ENCODE data around the gene GM2A.

Gene GM2A

DNA sequence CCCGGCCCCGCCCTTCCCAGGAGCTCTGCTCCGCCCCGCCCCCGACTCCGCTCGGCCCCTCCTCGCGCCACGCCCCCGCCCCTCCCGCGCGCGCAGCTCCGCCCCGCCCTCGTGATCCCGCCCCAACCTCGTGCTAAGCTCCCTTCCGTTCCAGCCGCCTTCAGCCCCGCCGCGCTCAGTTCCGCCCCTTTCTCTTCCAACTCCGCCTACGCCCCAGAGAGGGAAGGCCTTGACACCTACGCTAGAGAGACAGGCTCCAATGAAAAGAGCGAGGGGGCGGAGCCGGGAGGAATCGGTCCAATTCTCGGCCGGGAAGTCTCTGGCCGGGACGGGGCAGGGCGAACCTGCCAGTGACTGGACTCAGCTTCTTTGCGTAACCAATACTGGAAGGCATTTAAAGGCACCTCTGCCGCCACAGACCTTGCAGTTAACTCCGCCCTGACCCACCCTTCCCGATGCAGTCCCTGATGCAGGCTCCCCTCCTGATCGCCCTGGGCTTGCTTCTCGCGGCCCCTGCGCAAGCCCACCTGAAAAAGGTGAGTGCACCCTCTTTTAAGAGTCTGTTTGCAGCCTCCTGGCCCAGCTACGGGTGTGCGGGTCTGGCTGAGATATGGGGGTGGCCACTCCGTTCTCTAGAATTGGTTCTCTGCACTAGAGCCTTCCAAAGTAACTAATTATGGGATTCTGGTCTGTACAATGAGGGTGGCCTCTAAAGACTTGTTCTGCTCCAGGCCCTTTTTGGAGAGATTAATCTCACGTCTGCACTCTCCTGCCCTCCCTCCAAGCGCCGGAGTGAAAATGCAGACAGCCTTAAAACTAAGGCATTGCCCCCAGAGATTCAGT, at the start of gene GM2A:
GM2A (plus strand) TSS at position 424 of the 843 bp plus-strand sequence; CDS start at position 456, 32 bp downstream.
- in situ Hi-C loops (cut with HindIII; ENCODE audit: low pct_ligation_motif_present, low pct_unique_long_range_greater_than_20kb, low sequenced_read_pairs) = no loop called here
- DNase-seq = peak; percentile 98

DNA sequence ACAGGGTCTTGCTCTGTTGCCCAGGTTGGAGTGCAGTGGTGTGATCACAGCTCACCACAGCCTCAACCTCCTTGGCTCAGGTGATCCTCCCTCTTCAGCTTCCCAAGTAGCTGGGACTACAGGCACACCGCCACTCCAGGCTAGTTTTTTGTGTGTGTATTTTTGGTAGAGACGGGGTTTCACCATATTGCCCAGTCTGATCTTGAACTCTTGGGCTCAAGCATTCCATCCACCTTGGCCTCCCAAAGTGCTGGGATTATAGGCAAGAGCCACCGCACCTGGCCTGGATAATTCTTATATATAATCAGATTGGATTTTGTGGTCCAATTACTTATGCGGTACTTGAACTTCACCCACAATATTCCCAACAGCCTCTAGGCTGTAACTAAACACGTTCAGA, 48.9 kb upstream of the GM2A start:
- in situ Hi-C loops (cut with HindIII; ENCODE audit: low pct_ligation_motif_present, low pct_unique_long_range_greater_than_20kb, low sequenced_read_pairs) = no loop called here
- no peak for DNase-seq

DNA sequence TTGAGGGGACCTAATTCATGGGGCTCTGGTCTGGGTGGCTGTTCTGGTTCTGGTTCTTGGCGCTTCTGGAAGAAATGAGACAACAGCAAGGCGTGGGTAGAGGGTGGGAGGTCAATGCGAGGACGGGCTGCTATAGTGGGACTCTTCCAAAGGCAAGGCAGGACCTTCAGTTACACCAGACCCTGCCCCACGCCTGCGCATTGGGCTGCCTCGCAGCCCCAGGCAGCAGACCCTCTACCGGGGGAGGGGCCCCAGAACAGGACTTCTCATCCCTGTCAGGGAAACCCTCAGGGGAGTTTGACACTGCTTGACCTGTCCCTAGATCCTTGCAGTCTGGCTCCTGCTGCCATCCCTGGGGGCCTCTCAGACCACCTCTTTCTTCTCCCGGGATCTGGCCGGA, 47.6 kb upstream of the GM2A start:
- no peak for DNase-seq
- in situ Hi-C loops (cut with HindIII; ENCODE audit: low pct_ligation_motif_present, low pct_unique_long_range_greater_than_20kb, low sequenced_read_pairs) = no loop called here

DNA sequence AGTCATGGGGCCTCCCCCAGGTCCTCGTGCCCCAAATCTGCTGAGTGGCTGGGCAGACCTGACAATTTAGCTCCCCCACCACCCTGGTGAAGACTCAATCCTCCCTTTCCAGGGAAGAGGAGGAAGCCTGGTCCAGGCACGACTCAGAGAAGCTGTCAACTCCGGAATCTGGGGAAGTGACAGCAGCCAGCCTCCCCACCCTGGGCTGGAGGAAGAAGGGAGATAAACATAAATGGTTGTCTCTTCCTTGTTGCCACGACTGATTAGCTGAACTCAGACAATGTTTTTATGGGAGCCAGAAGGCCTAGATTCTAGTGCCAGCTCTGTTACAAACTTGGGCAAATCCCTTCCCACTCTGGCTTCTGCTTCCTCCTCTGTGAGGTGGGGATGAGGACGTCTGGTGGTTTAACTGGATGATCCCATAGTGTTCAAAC, 44.5 kb upstream of the GM2A start:
- no peak for DNase-seq
- in situ Hi-C loops (cut with HindIII; ENCODE audit: low pct_ligation_motif_present, low pct_unique_long_range_greater_than_20kb, low sequenced_read_pairs) = no loop called here

DNA sequence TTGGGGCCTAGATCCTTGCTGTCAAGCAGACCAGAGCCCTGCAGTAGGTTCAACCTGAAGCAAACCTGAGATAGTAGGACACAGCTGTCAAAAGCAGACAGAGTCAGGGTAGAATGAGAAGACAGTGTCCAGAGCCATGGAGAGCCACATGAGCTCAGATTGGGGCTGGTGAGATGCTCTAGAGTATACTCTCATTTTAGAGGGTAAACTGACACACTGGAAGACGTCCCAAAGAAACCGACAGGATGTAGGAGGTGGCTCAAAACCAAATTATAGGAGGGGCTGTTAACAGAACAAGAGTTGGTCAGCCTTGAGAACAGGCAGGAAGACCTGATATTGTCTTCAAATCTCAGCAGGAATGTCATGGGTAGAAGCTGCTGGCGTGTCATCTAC, 40.6 kb upstream of the GM2A start:
- no peak for DNase-seq
- in situ Hi-C loops (cut with HindIII; ENCODE audit: low pct_ligation_motif_present, low pct_unique_long_range_greater_than_20kb, low sequenced_read_pairs) = no loop called here

DNA sequence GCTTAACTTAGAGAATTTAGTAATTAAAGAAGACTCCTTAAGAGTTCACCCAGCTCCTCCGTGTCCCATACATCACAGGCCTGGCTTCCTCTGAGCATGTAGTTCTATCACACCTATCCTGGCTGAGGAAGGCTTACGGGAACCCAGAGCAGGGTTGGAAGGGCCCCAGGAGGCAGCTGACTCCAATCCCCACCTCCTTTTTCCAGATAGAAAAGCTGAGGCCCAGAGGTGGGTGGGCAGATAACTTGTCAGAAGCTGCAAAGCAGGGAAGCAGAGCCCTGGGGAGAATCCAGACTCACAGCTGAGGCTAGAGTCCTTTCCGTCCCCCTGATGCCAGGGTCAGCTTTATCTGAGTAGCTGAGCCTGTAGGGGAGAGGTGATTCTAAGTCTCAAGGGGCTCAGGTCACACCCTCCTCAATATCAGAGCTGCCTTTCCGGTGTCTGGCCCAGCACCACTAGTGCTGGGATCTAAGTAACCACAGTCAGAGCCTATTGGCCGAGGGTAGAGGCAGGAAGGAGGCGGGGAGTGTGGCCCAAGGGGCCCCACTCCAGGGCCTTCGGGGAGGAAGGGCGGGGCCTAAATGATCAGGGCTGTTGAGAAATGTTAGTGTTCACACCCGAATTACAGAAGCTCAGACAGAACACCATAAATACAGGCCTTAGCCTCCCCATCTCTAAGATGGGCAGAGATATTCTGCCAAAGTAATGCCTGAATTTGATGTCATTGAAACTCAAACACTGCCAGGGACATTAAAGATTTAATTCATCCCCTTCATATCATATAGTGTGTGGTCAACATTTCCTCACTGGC, 39.0 kb upstream of the GM2A start:
- in situ Hi-C loops (cut with HindIII; ENCODE audit: low pct_ligation_motif_present, low pct_unique_long_range_greater_than_20kb, low sequenced_read_pairs) = no loop called here
- DNase-seq = no peak

DNA sequence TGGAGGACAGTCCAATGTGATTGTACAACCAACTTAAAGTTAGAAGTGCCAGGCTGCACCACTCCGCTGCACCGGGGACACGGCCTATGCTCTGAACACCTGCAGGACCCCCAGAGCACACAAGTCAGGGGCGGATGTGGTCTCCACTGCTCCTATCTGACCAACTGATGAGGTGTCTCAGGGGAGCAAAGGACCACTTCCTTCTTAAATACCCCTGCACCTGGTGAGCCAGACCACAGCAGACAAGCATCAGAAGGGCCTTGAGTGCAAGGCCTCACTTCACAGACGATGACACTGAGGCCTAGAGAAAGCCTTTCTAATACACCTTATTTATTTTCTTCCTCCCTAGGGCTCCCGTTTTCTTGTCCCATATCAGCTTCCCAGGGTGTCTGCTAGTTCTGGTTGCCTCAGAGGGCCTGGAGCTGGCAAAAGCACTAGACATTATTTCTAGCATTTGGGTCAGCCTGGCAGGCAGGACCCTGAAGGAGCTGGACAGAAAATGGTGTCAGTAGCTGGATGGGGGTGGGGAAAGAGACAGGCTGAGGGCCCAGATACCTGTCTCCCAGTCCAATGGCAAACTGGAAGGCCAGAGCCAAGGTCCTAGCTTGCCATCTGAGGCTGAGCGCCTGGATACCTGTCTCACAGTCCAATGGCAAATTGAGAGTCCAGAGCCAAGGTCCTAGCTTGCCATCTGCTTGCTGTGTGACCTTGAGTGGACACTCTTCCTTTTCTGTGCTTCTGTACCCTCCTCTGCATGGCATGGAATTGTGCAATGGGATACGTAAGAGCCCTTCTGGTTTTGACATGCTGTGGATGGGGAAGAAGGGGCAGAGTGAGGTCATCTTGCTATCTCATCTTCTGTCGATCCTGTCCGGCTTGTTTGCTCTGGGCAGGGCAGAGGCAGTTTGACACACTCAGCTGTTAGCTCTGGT, 38.1 kb upstream of the GM2A start:
- DNase-seq = no peak
- in situ Hi-C loops (cut with HindIII; ENCODE audit: low pct_ligation_motif_present, low pct_unique_long_range_greater_than_20kb, low sequenced_read_pairs) = no loop called here

DNA sequence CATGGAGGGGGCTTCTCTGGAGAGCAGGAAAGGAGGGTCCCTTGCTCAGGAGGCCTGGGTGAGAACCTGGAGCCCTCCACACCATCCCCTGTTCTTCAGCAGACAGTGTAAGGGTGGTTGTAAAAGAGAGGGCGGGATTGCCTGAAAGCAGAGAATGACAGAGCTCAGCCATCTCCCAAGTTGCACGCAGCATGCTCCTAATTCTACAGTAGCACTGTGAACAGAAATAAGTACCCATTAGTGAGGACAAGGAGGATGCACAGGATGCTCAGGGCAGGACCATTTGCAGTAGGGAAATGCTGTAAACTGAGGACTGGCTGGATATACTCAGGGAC, 37.5 kb upstream of the GM2A start:
- no peak for DNase-seq
- in situ Hi-C loops (cut with HindIII; ENCODE audit: low pct_ligation_motif_present, low pct_unique_long_range_greater_than_20kb, low sequenced_read_pairs) = no loop called here

DNA sequence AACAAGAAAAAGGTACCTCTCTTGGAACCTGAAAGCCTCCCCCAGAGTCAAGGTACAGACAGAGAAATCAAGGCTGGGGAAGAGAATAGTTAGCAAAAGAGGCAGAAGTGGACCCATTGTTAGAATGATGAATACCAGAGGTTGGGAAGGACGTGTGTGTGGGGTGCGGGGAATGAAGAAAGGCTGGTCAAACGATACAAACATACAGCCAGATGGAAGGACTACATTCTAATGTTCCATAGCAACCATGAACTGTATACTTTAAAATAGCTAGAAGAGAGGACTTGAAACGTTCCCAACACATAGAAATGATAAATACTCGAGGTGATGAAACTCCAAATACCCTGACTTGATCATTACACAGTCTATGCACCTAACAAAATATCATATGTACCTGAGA, 36.2 kb upstream of the GM2A start:
- in situ Hi-C loops (cut with HindIII; ENCODE audit: low pct_ligation_motif_present, low pct_unique_long_range_greater_than_20kb, low sequenced_read_pairs) = no loop called here
- DNase-seq = no peak

DNA sequence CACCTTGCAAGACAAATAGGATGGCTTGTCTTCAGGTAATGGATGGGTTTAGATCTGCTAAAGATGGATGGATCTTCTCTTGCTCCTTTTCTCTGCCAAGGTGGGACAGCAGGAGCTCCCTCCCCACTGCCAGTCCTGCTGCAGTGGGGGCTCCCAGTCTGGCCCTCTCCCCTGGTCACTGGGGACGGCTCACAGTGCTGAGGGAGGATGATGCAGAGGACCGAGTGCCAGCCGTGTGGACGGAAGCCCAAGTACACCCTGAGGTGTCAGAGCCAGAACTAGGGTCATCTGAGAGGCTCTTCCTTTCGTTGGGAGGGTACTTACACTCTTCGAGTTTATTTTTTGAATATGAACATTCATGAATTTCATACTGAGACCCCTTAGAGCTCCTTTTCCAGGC, 34.8 kb upstream of the GM2A start:
- no peak for DNase-seq
- in situ Hi-C loops (cut with HindIII; ENCODE audit: low pct_ligation_motif_present, low pct_unique_long_range_greater_than_20kb, low sequenced_read_pairs) = no loop called here

DNA sequence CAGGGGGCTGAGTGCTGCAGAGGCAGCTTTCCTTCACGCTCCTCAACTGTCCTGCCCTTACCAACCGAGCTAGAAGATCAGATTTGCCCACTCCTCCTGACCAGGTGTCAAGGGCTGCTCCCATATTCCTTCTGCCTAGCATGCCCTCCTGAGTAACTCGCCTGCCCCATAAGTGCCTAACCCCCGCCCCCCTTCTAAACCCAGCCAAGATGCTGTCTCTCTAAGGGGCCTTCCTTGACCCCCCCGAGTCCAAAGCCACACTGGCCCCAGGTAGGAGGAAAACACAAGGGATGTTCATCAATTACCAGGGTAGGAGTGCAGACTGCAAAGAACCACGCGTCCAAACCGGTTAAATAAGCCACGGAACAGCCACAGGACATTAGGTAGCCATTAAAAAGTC, 33.8 kb upstream of the GM2A start:
- in situ Hi-C loops (cut with HindIII; ENCODE audit: low pct_ligation_motif_present, low pct_unique_long_range_greater_than_20kb, low sequenced_read_pairs) = no loop called here
- DNase-seq = no peak

DNA sequence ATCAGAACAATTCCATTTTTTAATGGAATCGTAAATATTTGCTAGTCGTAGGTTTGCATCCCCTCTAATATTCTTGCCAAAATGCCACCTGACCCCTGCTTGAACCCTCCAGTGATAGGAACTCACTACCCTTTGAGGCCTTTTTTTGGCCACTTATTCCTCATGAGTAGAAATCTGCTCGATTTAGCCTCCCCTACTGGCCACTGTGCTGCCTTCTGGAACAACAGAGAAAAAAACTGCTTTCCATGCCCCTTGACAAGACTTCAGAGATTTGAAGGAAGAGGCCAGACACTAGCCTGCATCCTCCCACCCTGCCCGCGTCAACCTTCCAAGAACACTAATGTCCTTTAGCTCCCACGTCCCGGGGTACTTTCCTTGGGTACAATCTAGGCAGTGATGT, 33.2 kb upstream of the GM2A start:
- DNase-seq = no peak
- in situ Hi-C loops (cut with HindIII; ENCODE audit: low pct_ligation_motif_present, low pct_unique_long_range_greater_than_20kb, low sequenced_read_pairs) = no loop called here

DNA sequence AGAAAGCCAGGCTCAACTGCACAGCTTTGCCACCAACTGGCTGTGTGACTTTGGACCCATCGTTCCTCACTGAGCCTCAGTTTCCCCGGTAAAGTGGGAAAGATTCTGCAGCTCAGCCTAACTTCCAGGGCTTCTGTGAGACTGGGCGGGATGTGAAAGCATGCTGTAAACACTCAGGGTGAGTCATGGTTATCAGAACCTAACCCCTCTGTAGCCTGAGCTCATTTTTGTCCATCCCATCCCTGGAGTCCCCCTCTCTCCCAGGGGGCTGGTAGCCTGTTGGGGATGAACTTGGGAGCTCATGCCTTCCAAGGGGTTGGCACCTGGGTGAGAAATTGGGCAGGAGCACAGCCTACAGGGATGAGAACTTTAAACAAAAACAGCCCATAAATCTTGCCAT, 31.4 kb upstream of the GM2A start:
- in situ Hi-C loops (cut with HindIII; ENCODE audit: low pct_ligation_motif_present, low pct_unique_long_range_greater_than_20kb, low sequenced_read_pairs) = no loop called here
- no peak for DNase-seq

DNA sequence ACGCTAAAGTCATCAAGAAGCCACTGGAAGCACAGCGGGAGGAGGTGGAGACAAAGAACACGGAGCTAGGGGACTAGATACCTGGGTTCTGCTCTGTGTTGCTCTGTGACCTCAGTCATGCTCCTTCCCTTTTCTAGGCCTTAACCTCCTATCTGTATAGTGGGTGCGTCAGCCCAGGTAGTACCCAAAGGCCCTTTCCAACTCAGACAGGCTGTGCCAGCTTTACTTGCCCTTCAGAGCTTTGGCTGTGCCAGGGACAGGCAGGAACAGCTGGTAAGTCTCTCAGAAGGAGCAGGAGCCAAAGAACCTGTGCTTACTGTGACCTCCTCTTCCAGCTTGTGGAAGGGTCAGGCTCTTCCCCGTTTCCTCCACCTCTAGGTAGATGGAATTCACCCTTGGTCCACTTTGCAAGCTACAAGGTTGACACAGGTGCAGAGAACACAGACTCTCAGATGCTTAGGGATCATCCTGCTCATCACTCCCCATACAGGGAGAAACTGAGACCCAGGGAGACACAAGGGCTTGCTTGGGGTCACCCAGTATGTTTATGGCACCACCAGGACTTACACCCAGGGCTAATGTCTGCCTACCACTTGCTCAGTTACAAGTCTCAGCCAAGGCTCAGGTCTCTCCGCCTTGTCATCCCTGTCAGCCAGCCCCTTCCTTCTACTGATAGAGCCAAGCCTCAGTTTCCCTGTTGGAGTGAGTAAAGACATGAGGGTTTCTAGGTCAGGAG, 30.8 kb upstream of the GM2A start:
- no peak for DNase-seq

DNA sequence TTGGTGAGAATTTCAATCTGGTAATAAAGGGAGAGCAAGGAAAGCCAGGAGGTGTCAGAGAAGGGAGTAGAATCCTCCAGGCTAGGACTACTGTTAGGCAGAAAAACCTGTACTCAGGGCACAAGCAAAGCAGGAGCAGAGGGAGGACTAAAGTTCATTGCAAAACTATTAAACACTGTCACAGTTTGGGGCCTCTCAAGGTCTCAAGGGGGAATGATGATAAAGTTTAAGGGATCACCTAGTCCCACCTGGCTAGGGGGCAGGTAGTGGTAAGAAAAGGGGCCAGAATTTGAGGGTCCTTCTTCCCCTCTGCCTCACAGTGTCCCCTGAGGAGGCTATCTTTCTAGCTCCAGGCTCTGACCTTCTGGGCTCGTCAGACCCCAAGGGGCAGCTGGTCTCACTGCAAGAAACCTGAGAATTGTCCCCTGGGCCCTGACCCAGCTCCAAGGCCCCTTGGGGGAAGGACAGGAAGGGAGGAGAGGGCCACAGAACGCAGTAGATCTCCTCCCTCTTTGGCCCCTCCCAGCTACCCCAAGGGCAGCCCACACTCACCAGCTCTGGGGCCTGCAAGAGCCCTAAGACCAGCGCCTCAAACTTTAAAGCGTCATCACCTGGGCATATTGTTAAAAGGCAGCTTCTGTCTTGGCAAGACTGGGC, 30.1 kb upstream of the GM2A start:
- in situ Hi-C loops (cut with HindIII; ENCODE audit: low pct_ligation_motif_present, low pct_unique_long_range_greater_than_20kb, low sequenced_read_pairs) = no loop called here
- no peak for DNase-seq

More for the DNA sequence above, 30.8 kb upstream of the GM2A start:
- in situ Hi-C loops (cut with HindIII; ENCODE audit: low pct_ligation_motif_present, low pct_unique_long_range_greater_than_20kb, low sequenced_read_pairs) = no loop called here

DNA sequence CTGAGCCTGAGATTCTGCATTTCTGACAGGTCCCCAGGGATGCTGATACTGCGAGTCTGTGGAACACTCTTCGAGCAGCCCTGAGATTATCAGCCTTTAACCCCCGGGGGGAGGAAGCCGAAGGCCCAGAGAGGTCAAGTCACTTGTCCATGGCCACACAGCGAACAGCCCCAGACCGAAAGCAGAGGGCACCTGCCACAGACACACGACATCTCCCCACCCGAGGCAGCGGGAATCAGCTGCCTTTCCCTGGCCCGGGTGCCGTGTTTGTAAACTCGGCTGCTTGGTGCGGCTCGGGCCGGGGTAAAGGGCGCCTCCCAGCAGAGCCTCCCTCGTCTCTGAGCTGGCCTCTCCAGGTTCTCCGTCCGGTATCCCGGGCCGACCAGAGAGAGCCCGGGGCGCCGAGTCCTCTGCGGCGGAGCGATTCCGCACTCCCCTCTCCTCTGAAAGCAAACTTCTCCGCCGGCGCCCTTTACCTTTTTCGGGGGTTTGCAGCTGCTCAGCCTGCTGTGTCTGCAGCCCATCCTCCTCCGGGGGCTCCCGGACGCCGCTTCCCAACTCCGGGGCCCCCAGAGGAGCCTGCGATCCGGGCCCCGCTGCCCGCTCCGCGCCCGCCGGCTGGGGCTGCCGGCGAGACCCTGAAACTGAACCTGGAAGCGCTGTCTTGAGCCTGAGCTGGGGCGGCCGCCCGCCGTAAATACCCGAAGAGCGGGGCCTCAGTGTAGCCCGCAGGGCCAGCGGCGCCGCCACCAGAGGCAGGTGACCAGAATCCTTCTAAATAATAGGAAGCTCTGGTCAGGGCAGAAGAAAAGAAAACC, 29.3 kb upstream of the GM2A start, which contains the start of gene CCDC69:
CCDC69 (minus strand) TSS at position 646 of the 818 bp plus-strand sequence; CDS start at position 524, 122 bp downstream.
- peak; percentile 52 for DNase-seq
- in situ Hi-C loops (cut with HindIII; ENCODE audit: low pct_ligation_motif_present, low pct_unique_long_range_greater_than_20kb, low sequenced_read_pairs) = no loop called here

DNA sequence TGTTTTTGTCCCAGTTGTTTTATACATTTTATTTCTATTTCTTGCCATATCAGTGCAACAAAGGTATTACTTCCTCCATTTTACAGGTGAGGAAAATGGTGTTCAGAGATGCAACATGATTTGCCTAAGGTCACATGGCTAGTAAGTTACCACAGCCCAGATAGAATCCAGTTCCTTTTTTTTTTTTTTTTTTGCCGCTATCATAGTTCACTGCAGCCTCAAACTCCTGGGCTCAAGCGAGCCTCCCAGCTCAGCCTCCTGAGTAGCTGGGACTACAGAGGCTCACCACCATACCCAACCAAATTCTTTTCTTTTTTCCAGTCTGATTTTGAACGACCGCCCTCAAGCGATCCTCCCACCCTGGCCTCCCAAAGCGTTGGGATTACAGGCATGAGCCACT, 28.6 kb upstream of the GM2A start:
- in situ Hi-C loops (cut with HindIII; ENCODE audit: low pct_ligation_motif_present, low pct_unique_long_range_greater_than_20kb, low sequenced_read_pairs) = no loop called here
- DNase-seq = no peak

Data from ACHN (cell line).